ENCODE data around the gene MAD1L1.
A peak's percentile ranks its signal among the peaks of the same experiment; 100 is the strongest.

MAD1L1 gene

DNA sequence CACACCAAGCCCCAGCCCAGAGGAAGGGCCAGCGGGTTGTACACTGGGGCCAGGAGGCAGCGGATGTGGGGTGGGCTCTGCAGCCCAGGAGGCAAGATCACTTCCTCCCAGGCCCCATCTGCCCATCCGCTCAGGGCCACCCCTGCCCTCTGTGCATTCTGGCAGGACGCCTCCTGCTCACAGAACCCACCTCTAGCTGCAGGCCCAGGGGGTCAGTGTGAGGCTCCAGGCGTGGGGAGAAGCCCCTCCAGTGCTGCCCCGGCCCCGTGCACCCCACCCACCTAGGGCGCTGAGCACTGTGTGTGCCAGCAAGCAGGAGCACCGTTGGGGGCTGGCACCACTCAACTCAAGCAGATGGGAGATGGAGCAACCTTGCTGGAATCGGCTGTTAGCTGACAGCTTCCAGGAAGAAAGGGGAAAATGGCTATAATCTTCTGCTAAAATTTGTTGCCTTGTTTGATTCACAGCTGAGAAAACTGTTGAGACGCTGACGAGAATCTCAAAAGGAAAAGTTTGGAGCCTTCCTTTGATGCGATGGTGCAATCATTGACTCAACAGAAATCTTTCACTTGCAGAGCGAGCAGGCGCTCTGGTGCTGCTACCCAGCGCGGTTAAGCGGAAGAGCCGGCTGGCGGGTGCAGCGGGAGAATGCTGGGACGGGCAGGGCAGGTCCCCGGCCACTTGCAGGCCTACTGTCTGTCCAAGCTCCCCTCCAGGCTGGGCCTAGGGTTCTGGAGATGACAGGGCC, 286.5 kb downstream of the MAD1L1 start:
- DNase-seq, result no peak

- no peak for DNase-seq
These were observed 287.2 kb downstream of the MAD1L1 start for GRCh38 chr7:1945558-1945957.

DNA sequence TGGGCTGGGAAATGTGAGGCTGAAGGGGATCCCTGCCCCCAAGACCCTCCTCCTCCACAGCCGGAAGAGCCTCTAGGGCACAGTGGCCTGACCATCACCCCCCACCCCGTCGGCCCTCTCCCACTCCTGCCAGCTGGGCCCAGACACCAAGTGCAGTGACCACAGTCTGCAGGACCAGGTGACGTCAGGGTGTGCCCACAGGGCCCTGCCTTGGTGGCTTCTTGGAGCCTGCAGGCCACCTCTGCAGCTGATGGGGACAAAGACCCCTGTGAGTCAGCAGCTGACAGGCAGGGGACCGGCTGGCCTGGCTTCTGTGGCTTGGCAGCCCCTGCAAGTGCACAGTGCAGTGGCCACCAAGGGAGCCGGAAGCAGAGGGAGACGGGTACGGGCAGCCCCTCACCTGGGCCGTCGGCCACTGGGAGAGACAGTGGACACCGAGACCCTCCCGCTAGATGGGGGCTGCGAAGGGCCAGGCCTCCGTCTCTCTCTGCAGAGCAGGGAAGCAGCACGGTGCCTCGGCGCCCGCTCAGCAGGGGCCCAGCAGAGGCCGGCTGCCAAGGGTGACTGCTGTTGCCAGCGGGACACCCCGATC, 288.0 kb downstream of the MAD1L1 start:
- DNase-seq, result no peak

DNA sequence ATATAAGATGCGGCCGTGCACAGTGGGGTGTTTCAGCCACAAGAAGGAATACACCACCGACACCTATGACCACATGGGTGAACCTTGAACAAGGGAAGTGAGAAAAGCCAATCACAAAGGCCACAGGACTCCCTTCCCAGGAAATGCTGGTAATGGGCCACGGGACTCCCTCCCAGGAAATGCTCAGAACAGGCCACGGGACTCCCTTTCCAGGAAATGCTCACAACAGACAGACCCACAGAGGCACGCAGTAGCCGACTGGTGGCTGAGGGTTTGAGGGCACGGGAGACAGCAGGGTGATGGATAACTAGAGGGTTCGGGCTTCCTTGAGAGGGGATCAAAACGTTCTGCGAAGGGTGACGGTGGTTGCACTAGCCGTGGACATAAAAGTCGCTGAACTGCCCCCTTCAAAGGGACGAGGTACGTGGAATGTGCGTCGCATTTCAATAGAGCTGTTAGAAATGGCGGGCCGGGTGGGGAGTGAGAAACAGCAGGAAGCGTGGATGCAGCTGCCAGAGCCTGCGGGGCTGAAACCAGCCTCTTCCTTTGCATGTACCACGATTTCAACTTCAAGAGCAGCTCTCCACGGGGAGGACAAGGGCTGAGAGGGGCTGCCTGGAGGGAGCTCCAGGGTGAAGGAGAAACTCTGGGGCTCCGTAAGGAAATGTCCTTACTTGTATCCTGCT, 288.7 kb downstream of the MAD1L1 start:
- no peak for DNase-seq

DNA sequence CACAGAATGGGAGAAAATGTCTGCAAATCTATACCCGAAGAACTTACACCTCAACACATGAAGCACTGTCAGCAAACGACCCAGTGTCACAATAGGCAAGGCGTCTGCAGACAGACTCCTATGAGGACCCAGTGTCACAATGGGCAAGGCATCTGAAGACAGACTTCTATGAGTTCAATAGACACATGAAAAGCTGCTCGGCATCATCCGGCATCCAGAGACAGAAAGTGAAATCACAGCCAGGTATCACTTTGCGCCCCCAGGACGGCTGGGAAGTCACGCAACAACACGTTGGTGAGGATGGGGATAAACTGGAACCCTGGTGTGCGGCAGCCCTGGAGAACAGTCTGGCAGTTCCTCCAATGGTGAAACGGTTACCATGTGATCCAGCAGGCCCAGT, 289.4 kb downstream of the MAD1L1 start:
- DNase-seq, result no peak

GRCh38 chr7:1942941-1943289, 289.8 kb downstream of the MAD1L1 start:
- DNase-seq, result no peak

GRCh38 chr7:1942243-1942940, 290.4 kb downstream of the MAD1L1 start:
- DNase-seq, result no peak

- no peak for DNase-seq
These were observed 291.1 kb downstream of the MAD1L1 start for GRCh38 chr7:1941464-1942242.

DNA sequence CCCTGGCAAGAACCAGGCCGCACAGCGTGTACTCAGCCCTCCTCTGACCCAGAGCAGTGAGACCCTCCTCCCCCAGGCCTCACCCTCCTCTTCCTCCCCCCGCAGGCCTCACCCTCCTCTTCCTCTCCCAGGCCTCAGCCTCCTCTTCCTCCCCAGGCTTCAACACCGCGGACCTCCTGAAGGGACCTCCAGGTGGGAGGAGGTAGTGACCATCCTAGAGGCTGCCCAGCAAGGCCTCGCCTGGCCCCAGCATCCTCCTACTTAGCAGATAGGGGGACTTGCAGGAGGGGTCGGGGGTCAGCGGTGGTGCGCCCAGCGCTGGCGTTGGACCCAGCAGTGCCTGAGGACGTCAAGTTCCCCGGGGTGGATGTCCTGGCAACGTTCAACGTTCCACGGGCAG, 291.9 kb downstream of the MAD1L1 start:
- no peak for DNase-seq

GRCh38 chr7:1940402-1940786, 292.4 kb downstream of the MAD1L1 start:
- no peak for DNase-seq

- no peak for DNase-seq
These were observed 293.0 kb downstream of the MAD1L1 start for GRCh38 chr7:1939434-1940401.

- no peak for DNase-seq
These were observed 293.8 kb downstream of the MAD1L1 start for GRCh38 chr7:1938788-1939433.

DNA sequence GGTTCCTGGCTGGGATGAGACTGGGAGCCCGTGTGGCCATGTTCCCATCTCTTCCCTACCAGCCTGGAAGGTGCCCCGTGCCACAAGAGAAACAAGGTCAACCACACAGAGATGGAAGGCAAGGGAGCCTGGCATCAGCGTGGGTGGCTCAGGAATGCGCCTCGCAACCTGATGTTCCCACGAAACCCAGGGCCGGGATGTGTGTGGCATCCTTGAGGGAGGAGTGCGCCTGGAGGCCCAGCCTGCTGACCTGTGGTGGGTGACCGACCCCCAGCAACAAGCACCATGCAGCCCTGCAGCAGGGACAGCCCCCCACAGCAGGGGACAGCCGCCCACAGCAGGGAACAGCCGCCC, 295.5 kb downstream of the MAD1L1 start:
- DNase-seq, result no peak

DNA sequence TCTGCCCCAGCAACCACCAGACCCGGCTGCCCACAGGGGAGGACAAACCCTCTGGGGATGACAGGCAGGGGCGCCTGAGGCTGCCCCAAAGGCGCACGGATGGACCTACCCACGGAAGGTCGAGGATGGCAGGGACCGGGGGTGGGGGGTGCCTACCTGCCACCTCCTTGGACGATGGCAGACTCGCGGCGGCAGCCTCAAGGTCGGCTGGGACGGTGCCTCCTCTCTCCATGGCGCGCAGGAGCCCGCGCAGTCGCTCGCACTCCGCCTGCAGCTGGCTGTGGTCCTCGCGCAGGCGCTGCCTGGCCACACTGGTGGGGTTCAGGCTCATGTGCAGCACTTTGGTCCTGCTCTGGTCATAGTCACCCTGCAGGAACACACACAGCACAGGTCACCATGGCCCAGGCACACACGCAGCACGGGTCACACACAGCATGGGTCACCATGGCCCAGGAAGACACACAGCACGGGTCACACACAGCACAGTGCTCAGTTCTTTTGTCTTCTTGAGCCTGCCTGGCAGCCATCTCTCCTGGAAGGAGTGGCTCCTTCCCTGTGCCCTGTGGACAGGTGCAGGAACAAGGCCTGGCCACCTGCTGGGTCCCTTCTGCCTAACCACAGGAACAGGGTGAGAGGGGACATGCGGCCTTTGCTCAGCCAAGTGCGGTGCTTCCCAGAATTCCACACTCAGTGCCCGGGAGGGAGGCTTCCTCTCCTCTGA, 296.1 kb downstream of the MAD1L1 start:
- peak in 1 of 2 experiments; percentile 25 for DNase-seq

DNA sequence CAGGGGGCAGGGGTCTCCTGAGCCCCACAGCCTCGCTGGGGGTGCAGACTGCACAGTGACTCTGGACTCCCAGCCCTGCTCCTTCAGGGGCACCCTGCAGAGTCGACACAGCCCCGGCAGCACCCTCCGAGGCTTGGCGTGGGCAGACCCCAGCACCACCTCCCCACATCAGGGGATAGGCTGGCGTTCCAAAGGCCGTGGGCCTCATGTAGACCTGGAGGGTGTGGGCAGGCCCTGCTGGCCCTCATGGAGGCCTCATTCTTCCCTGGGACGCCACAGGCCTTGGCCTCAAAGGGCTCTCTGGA, 296.8 kb downstream of the MAD1L1 start:
- DNase-seq, result no peak

GRCh38 chr7:1935176-1936005, 297.4 kb downstream of the MAD1L1 start:
- no peak for DNase-seq

DNA sequence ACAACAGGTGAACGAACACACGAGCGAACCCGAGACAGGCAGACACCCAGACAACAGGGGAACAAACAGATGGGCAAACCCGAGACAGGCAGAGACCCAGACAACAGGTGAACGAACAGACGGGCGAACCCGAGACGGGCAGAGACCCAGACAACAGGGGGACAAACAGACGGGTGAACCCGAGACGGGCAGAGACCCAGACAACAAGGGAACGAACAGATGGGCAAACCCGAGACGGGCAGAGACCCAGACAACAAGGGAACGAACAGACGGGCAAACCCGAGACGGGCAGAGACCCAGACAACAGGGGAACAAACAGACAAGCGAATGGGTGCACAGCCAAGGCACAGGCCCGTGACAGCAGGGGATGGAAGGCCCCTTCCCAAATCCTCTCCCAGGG, 298.0 kb downstream of the MAD1L1 start:
- DNase-seq, result no peak

DNA sequence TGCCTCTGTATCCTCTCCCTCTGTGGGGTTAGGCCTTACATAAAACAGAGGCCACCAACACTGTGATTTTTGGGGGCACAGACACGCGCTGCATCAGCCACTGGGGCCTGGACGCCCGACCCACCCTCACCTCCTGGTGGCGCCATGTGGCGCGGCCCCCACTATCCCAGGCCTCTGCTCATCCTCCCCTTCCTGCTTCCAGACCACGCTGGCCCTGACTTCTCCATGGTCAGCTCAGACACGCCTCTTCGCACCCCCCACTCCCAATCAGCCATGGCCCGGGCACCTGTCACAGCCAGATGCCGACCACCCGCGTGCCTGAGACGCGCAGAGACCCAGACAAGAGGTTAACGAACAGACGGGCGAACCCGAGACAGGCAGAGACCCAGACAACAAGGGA, 298.7 kb downstream of the MAD1L1 start:
- DNase-seq, result no peak

DNA sequence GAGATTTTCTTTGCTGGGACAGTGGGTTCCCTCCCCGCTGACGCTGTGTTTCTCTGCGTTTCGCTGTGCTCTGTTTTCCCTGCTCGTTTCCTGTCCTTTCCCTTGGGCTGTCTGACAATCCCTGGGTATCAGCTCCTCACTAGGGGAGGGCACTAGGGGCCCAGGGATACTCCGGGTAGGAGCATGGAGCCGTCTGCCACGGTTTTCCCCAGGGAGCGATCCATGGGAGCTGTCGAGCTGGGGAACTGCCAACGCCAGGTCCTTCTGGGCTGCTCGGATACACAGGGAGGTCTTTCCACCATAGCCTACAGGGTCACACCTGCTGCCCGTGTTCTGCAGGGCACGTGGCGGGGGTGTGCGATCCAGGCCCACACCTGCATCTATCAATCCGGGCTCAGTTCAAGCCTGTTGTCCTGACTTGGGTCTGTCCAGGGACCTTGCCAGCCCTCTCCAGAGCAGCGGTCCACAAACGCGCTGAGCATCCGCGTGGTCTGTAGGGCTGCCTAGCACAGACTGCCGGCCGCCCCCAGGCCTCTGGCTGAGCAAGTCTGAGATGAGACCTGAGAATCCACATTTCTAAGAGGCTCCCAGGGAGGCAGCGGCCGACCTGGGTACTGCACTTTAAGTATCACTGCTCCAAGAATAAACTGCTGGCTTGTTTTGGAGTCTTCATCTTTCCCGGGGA, 299.5 kb downstream of the MAD1L1 start:
- no peak for DNase-seq

Data from cerebellar nuclear complex (tissue), 1 donor.